HepG2 (cell line): Measurements from ENCODE around the gene C22orf39. TPM values are rescaled to one million over a fixed set of nuclear protein-coding genes. Genes with fewer than 3 reads are reported as not detected.

Experiments
- DMTF1 ChIP-seq: sonication (generic); formaldehyde crosslinking; IDR thresholded peaks from 2 replicates; pipeline ENCODE4 v1.4.0; 2020; ENCODE audit warnings: mild to moderate bottlenecking, missing genetic modification reagents
- FOXP1 ChIP-seq, 2 experiments: fragments of 450-650 bp in 1 of 2; IDR thresholded peaks; 2 replicates each; pipeline ENCODE4 v1.6.1; 2017 to 2018; ENCODE audit warnings: antibody characterized with exemption in 1 of 2
- GLI4 ChIP-seq: sonication (generic); formaldehyde crosslinking; IDR thresholded peaks from 2 replicates; pipeline ENCODE4 v1.5.1; 2020; ENCODE audit warnings: missing genetic modification reagents, mild to moderate bottlenecking, moderate library complexity, borderline replicate concordance
- HNF1B ChIP-seq: sonication (generic); formaldehyde crosslinking; IDR thresholded peaks from 2 replicates; pipeline ENCODE4 v1.5.1; 2020; ENCODE audit warnings: mild to moderate bottlenecking, moderate library complexity, missing genetic modification reagents
- HNRNPH1 ChIP-seq: fragments of 200-400 bp; formaldehyde crosslinking; optimal IDR thresholded peaks from 2 replicates; pipeline ENCODE3; 2017; ENCODE audit warnings: mild to moderate bottlenecking, low read depth, low read length
- HOMEZ ChIP-seq: IDR thresholded peaks from 2 replicates; pipeline ENCODE4 v1.6.1; 2016; ENCODE audit warnings: low read depth
- MAFK ChIP-seq, 2 experiments: IDR thresholded peaks in 1 of 2; conservative IDR thresholded peaks in 1 of 2; 2 replicates each; pipeline ENCODE4 v1.6.1; 2011; ENCODE audit warnings: improper control_type of control experiment in 2 of 2, low read length in 2 of 2
- MXD4 ChIP-seq: IDR thresholded peaks from 2 replicates; pipeline ENCODE4 v1.6.1; 2016; ENCODE audit warnings: mild to moderate bottlenecking, missing biosample characterization, missing genetic modification reagents
- NFATC3 ChIP-seq: sonication (generic); formaldehyde crosslinking; IDR thresholded peaks from 2 replicates; pipeline ENCODE4 v1.5.1; 2020; ENCODE audit warnings: mild to moderate bottlenecking, missing genetic modification reagents
- NFKBIZ ChIP-seq: IDR thresholded peaks from 2 replicates; pipeline ENCODE4 v1.6.1; 2018; ENCODE audit warnings: missing genetic modification reagents, missing compliant biosample characterization
- PTBP1 ChIP-seq: fragments of 200-400 bp; formaldehyde crosslinking; IDR thresholded peaks from 2 replicates; pipeline ENCODE4 v1.6.1; 2018; ENCODE audit warnings: low read length, low read depth; ENCODE audit not compliant: poor library complexity, severe bottlenecking
- SAP130 ChIP-seq: IDR thresholded peaks from 2 replicates; pipeline ENCODE4 v1.6.1; 2016; ENCODE audit warnings: low read depth
- SIN3B ChIP-seq: fragments of 150-350 bp; IDR thresholded peaks from 2 replicates; pipeline ENCODE4 v1.6.1; 2014; ENCODE audit warnings: low read length
- SNRNP70 ChIP-seq: fragments of 200-400 bp; formaldehyde crosslinking; IDR thresholded peaks from 2 replicates; pipeline ENCODE4 v1.6.1; 2017; ENCODE audit warnings: mild to moderate bottlenecking, low read depth, low read length, moderate library complexity
- SOX13 ChIP-seq, 3 experiments: fragments of 450-650 bp in 1 of 3; sonication (generic) in 1 of 3; formaldehyde crosslinking in 1 of 3; IDR thresholded peaks in 2 of 3; conservative IDR thresholded peaks in 1 of 3; 2 replicates each; pipeline versions ENCODE4 v1.5.0 to v1.6.1; 2016 to 2020; ENCODE audit warnings: antibody characterized with exemption in 1 of 3, mild to moderate bottlenecking in 1 of 3, missing compliant biosample characterization in 1 of 3, missing genetic modification reagents in 1 of 3, moderate library complexity in 1 of 3
- TAF1 ChIP-seq: sonication (generic); formaldehyde crosslinking; IDR thresholded peaks from 2 replicates; pipeline ENCODE4 v1.4.0; 2020; ENCODE audit warnings: missing genetic modification reagents
- TARDBP ChIP-seq: sonication (generic); formaldehyde crosslinking; IDR thresholded peaks from 2 replicates; pipeline ENCODE4 v1.8.0; 2022; ENCODE audit warnings: mild to moderate bottlenecking, missing genetic modification reagents
- ZBTB38 ChIP-seq: sonication (generic); formaldehyde crosslinking; IDR thresholded peaks from 2 replicates; pipeline ENCODE4 v1.5.1; 2020; ENCODE audit warnings: mild to moderate bottlenecking, missing genetic modification reagents
- ZBTB8A ChIP-seq: sonication (generic); formaldehyde crosslinking; IDR thresholded peaks from 2 replicates; pipeline ENCODE4 v1.4.0; 2020; ENCODE audit warnings: mild to moderate bottlenecking, low read depth, missing genetic modification reagents, borderline replicate concordance
- ZFAT ChIP-seq: sonication (generic); formaldehyde crosslinking; conservative IDR thresholded peaks from 2 replicates; pipeline ENCODE4 v1.8.1; 2023; ENCODE audit warnings: missing genetic modification reagents, inconsistent platforms
- ZFX ChIP-seq: sonication (generic); formaldehyde crosslinking; IDR thresholded peaks from 2 replicates; pipeline ENCODE4 v1.4.0; 2020; ENCODE audit warnings: mild to moderate bottlenecking, low read depth, missing genetic modification reagents, moderate library complexity
- ZNF20 ChIP-seq: sonication (generic); formaldehyde crosslinking; IDR thresholded peaks from 2 replicates; pipeline ENCODE4 v1.4.0; 2020; ENCODE audit warnings: mild to moderate bottlenecking, moderate library complexity, missing genetic modification reagents
- ZNF563 ChIP-seq: sonication (generic); formaldehyde crosslinking; IDR thresholded peaks from 2 replicates; pipeline ENCODE4 v1.8.0; 2022; ENCODE audit warnings: mild to moderate bottlenecking, moderate library complexity, missing genetic modification reagents
- ZNF766 ChIP-seq: sonication (generic); formaldehyde crosslinking; IDR thresholded peaks from 2 replicates; pipeline ENCODE4 v1.5.0; 2020; ENCODE audit warnings: missing genetic modification reagents, borderline replicate concordance
- polyA plus RNA-seq, 8 experiments: library from polyadenylated mRNA; depleted of rRNA in 3 of 8; stranded (reverse) in 7 of 8; unstranded in 1 of 8; fragments of >200 nt; fragmentation: Illumina TruSeq in 4 of 8; extraction: Trizol in 4 of 8; gene quantifications; 2 replicates each; pipeline versions ENCODE4 v1.2.1 to v1.2.3, GENCODE V29; 2011 to 2016; ENCODE audit warnings: low read depth in 4 of 8, missing spikeins in 1 of 8, mixed read lengths in 1 of 8; ENCODE audit not compliant: insufficient read depth in 1 of 8
- total RNA-seq, 5 experiments: library from RNA; depleted of rRNA; stranded (reverse); fragments of >200 nt; fragmentation: Illumina TruSeq; extraction: Trizol; gene quantifications; 2 replicates each; pipeline ENCODE4 v1.2.3, GENCODE V29; 2016; ENCODE audit warnings: low read depth in 1 of 5

C22orf39 gene
- total and polyA plus RNA-seq, 2 of the 13 experiments (the other 11 are each of a cell fraction or from before 2014, with no cell fraction given), result 23.4 to 26.4 TPM

- peak; percentile 7; the same call in 1 of the 2 replicates for TF ChIP-seq ZBTB38 (CRISPR knock-in tag)
- no peak for TF ChIP-seq ZNF20 (CRISPR knock-in tag)
- TF ChIP-seq GLI4 (CRISPR knock-in tag), result peak; percentile 76; the same call in 1 of the 2 replicates
- peak; percentile 52; the same call in 1 of the 2 replicates for TF ChIP-seq ZNF563 (CRISPR knock-in tag)
- no peak for TF ChIP-seq MAFK (conservative IDR thresholded peaks at IDR 0.05 in 1 of 2, IDR thresholded peaks at IDR 0.05 in 1 of 2; ENCODE audit: low read length in 2 of 2)
- no peak for TF ChIP-seq DMTF1
- no peak for TF ChIP-seq ZBTB8A (CRISPR knock-in tag)
- TF ChIP-seq PTBP1, result no peak
- peak; percentile 28; the same call in 1 of the 2 replicates for TF ChIP-seq MXD4
- peak; percentile 44 for TF ChIP-seq SAP130
- TF ChIP-seq ZNF766 (CRISPR knock-in tag), result peak; percentile 28; the same call in 1 of the 2 replicates
- TF ChIP-seq HNF1B (CRISPR knock-in tag), result peak; percentile 29; the same call in 1 of the 2 replicates
- TF ChIP-seq SNRNP70, result no peak
- TF ChIP-seq FOXP1 (IDR thresholded peaks at IDR 0.05), result no peak
- no peak for TF ChIP-seq FOXP1 (CRISPR knock-in tag; IDR thresholded peaks at IDR 0.05)
- no peak for TF ChIP-seq SOX13 (IDR thresholded peaks at IDR 0.05)
- TF ChIP-seq SOX13 (CRISPR knock-in tag; conservative IDR thresholded peaks at IDR 0.05 in 1 of 2, IDR thresholded peaks at IDR 0.05 in 1 of 2), result no peak
- no peak for TF ChIP-seq HNRNPH1
- TF ChIP-seq TAF1 (CRISPR knock-in tag), result peak; percentile 84
- TF ChIP-seq ZFAT, result 0 out of 2 replicates have a peak, but pooled peaks have one; percentile 41
- no peak for TF ChIP-seq NFATC3
- TF ChIP-seq HOMEZ (CRISPR knock-in tag), result no peak
- no peak for TF ChIP-seq NFKBIZ (CRISPR knock-in tag)
- TF ChIP-seq SIN3B, result 0 out of 2 replicates have a peak, but pooled peaks have one; percentile 14
- no peak for TF ChIP-seq TARDBP (CRISPR knock-in tag)
- peak; percentile 90 for TF ChIP-seq ZFX
Measured at GRCh38 chr22:19447330-19448075, at the start of gene C22orf39 (continued).
